Gastroesophageal sphincter (tissue), 3 donors: ENCODE measurements around the gene KLC1.

Source experiments
- CTCF ChIP-seq, 4 experiments: fragments of 200-600 bp in 2 of 4; fragments of 450-650 bp in 2 of 4; sonication (generic) in 1 of 4; IDR thresholded peaks; one replicate each; pipeline ENCODE4 v1.5.1; 2017 to 2019; ENCODE audit warnings: antibody characterized with exemption in 4 of 4, mild to moderate bottlenecking in 2 of 4, moderate library complexity in 2 of 4
- POLR2A ChIP-seq, 2 donors: fragments of 450-650 bp; IDR thresholded peaks; one replicate each; pipeline ENCODE4 v1.6.1; 2017; ENCODE audit warnings: antibody characterized with exemption in 2 of 2, mild to moderate bottlenecking in 2 of 2, moderate library complexity in 1 of 2
- POLR2AphosphoS5 ChIP-seq: sonication (generic); formaldehyde crosslinking; IDR thresholded peaks from one replicate; pipeline ENCODE4 v1.6.1; 2017; ENCODE audit warnings: antibody characterized with exemption

DNA sequence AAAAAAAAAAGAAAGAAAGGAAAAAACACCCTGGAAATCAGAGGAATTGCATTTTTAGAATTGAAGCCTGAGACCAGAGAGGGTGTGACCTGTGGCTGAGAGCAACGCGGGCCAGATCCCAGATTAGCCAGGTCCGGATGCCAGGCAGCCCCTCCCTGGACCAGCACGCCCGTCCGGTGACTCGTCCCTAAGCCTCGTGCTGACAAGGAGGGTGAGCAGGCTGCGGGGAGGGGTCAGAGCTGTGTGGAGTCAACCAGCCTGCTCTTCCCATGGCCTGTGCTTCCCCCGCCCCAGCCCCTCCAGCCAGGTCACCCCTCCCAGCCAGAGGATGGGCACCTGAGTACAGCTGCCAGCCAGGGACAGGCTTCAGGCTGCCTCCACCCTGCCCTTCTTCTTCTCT, 4.2 kb upstream of the KLC1 start:
- TF ChIP-seq CTCF (IDR thresholded peaks at IDR 0.05), result no peak
- no peak for TF ChIP-seq POLR2A (IDR thresholded peaks at IDR 0.05)
- peak; percentile 44 for TF ChIP-seq POLR2AphosphoS5
